ENCODE measurements around the gene NXPH2.

GRCh38 chr2:138775736-138776135 lies 4.5 kb downstream of the NXPH2 start:
- TF ChIP-seq POLR2A (IDR thresholded peaks at IDR 0.05) (no peak), CTCF (IDR thresholded peaks at IDR 0.05 in 8 of 11, conservative IDR thresholded peaks at IDR 0.05 in 3 of 11) (no peak)

Measured in spleen (tissue), 7 donors.